H54 (cell line): Measurements from ENCODE around the gene HOXC9.

ENCODE experiments used
- DNase-seq: peaks from one replicate; pipeline ENCODE4 v3.0.0; 2011; ENCODE audit warnings: low spot score, mixed read lengths; ENCODE audit not compliant: insufficient read length
- FAIRE-seq: peaks from 3 replicates; lab custom pipeline; 2011; peaks lifted over from hg19 to GRCh38; lab: Jason Lieb, UNC
- POLR2A ChIP-seq: IDR thresholded peaks from 2 replicates; pipeline ENCODE4 v1.6.1; 2011; ENCODE audit warnings: low read depth, mild to moderate bottlenecking, low read length

HOXC9 gene

DNA sequence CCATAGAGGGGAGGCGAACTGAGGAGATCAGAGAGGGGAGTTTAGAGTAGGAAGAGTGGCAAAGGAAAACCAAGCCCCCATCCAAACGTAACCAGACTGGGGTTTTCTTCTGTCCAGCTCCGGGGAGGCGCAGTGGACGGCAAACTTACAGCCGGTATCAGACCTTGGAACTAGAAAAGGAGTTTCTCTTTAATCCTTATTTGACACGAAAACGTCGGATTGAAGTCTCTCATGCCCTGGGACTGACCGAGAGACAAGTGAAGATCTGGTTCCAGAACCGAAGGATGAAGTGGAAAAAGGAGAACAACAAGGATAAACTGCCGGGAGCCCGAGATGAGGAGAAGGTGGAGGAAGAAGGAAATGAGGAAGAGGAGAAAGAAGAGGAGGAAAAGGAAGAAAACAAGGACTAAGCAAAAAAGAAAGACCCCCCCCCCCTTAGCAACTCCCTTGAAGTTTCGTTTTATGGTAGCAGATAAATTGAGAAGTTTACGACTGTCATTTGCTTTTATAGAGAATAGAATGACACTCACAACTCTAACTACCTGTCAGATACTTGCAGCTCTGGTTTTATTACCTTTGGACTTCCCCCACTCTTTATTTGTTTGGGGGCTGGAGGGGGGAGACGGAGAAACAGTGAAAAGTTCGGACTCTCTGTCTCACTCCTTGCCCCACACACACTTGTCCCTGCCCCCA, 11.2 kb downstream of the HOXC9 start:
- TF ChIP-seq POLR2A: no peak
- no peak for FAIRE-seq
- no peak for DNase-seq

GRCh38 chr12:54011665-54012532, 11.9 kb downstream of the HOXC9 start:
- TF ChIP-seq POLR2A: no peak
- FAIRE-seq (no peak), DNase-seq (no peak)

DNA sequence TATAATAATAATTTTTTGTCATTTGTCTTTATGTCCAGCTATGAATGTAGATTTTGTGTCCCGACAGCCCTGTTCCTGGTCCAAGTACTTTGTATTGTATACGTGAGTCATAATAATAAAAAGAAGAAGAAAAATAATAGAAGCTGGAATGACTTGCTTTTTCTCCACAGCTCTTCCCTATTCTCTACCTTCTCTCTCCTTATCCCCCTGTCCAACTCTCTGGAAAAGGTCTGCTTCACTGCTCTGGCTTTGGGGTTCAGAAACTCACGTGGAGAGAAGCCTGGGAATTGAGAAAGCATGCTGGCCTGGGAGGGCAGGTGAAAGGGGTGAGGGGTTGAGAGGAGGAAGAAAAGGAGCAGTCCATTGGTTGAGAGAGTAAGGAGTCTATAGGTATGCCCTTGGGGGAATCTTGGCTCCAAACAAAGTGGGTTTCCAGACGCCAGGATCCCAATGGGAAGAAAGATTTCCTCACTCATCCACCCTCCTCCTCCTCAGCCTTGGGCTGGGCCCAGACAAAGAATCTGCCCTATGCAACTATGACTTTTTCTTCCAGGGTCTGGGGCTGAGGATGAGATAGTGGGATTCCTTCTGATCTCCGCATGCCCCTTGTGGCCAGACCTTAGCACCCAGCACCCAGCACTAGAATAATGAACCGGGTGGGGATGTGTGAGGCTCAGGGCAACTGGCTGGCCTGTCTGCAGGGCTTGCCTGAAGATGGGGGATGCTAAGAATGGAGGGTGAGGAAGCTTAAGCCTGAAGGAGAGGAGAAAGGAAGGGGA, 12.9 kb downstream of the HOXC9 start:
- DNase-seq (no peak), FAIRE-seq (no peak)
- no peak for TF ChIP-seq POLR2A

DNA sequence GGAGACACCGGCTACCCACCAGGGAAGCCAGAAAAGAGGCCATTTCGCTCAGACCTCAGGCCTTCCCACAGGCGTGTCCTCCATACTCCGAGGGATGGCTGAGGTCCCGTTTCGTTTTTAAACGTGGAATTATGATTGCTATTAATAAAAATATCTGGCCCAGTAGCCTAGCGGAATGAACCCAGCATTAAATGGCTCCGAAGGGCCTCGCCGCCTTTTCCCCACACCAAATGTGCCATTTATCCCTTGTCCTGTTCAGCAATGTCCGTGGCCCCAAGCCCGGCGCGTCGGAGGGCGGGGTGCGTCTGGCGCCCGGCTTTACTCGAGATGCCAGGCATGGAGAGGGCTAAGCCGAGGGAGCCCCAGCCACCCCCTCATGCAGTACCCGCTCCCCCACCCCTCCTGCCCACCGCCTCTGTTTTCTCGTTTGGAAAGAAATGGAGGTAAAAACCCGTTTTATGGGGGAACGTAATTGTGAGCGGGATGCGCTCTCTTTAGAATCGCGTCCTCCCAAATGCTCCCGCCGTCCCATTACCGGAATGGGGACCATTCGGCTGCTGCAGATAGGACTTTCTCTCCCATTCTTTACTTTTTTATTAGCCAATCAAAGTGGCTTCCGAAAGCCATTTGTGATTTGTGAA, 14.5 kb downstream of the HOXC9 start:
- FAIRE-seq (no peak), DNase-seq (no peak)
- no peak for TF ChIP-seq POLR2A

DNA sequence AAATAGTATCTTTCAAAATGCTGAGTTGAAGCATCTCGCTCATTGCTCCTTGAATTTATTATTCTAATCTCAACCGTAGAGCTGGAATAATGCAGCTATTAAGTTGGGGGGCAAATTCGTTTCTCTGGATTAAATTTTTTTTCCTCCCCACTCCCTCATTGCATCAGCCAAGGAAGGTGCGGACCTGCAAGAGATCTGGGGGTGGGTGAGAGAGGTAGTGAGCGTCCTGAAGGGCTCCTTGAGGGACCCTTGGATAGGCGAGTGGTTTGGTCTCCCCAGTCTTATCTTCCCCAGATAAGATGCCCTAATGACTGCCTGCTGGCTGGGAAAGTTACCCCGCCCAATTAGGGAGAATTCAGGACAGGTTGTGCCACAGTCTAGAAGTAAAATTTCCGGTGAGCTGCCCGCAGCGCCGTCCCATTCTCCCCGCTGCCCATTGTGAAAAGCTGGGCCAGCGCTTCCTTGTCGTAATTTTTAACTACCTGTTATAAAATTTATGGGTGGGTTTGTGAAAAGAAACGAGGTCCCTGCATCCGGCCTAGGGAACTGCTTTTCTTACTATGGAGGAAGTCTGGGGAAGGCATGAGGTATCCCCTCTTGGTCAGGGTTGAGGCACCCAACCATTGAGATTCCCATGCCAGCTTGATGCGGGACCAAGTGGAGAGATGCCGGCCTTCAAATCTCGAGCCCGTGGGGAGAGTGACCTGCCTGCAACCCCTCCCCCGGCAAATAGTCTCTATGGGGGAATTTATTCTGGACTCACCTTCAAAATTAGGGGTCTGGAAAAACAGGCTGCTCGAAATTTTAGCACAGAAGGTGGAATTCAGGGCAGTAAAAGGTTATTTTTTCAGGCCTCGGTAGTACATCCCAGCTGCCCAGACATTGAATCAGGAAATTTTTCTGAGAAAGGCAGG, 15.3 kb downstream of the HOXC9 start:
- DNase-seq (no peak), FAIRE-seq (no peak)
- TF ChIP-seq POLR2A: no peak

DNA sequence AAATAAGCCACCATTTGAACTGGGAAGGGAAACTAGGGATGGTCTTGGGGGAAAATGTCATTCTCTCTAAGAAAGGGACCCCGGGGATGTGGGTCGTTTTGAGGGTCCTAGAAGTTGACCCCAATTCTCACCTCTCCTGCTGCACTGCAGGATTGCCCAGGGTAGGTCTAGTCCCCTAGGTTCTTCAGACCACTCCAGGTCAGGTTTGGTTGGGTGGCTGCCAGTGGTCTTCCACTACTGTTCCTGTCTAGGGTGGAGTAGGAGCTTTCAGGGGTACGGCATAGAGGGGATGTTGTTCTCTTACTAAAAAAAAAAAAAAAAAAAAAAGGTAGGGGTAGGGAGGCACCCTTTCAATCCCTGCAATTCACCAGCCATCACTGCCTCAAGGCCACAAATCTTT, 16.1 kb downstream of the HOXC9 start:
- DNase-seq: no peak
- no peak for FAIRE-seq
- TF ChIP-seq POLR2A: no peak

GRCh38 chr12:54016478-54016964, 16.6 kb downstream of the HOXC9 start:
- FAIRE-seq (peak; percentile 61), DNase-seq (peak; percentile 77)
- TF ChIP-seq POLR2A: peak; percentile 24; the same call in 1 of the 2 replicates

DNA sequence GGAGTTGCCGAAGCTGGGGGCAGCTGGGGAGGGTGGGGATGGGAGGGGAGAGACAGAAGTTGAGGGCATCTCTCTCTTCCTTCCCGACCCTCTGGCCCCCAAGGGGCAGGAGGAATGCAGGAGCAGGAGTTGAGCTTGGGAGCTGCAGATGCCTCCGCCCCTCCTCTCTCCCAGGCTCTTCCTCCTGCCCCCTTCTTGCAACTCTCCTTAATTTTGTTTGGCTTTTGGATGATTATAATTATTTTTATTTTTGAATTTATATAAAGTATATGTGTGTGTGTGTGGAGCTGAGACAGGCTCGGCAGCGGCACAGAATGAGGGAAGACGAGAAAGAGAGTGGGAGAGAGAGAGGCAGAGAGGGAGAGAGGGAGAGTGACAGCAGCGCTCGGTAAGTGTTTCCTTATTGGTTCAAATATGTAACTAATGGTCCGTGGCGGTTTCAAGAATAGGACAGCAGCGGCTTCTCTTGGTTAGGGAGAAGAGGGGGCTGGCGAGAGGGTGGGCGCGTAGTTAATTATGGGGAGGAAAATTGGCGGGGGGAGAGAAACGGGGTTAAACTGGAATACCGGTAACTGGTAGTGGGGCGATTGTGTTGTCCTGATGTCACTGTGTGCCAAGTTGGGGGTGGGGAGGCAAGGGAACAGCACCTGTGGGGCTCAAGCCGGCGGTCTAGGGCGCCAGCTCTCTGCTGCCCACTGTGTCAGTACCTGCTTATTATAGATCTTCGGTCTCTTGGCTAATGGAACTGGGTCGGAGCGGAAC, 17.2 kb downstream of the HOXC9 start:
- FAIRE-seq: no peak
- 0 out of 2 replicates have a peak, but pooled peaks have one; percentile 4 for TF ChIP-seq POLR2A
- DNase-seq: peak; percentile 63

DNA sequence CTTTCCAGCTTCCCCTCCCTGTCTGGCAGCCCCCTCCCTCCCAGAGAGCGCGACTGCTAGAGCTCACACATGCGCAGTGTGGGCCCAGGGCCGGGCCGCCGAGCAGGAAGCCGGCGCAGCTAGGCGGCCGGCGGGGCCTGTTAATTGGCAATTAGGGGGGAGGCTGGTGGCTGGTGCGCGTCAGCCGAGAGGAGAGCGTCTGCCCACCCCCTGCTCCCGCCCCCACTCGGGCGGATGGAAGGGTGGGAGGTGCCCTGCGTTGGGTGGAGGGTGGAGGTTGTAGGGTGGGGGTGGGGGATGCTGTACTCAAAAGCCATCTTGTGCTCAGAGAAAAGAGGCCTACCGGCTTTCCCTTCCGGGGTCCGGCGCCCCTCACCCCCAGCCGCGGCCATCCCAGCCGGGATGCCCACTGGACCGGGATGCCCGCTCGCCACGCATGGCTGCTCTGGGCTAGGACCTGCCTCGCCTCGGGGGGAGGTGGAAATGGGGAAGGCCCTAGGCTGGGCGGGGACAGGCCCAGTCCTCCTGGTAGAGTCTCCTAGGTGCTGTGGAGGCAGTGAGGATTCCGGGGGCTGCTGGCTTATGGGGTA, 18.0 kb downstream of the HOXC9 start:
- DNase-seq (peak; percentile 93), FAIRE-seq (no peak)
- TF ChIP-seq POLR2A: no peak; the same call in none of the 2 replicates

GRCh38 chr12:54018468-54018984, 18.6 kb downstream of the HOXC9 start:
- no peak for DNase-seq
- FAIRE-seq: no peak
- 0 out of 2 replicates have a peak, but pooled peaks have one; percentile 7 for TF ChIP-seq POLR2A

GRCh38 chr12:54019091-54019811, 19.3 kb downstream of the HOXC9 start:
- FAIRE-seq (no peak), DNase-seq (no peak)
- TF ChIP-seq POLR2A: no peak
